CD4-positive, alpha-beta T cell treated with Interferon gamma for 1 hour (primary cell): ENCODE results near the gene POU6F2.

ENCODE experiments used
- DNase-seq: peaks from one replicate; pipeline ENCODE4 v3.0.0-alpha.2; 2020

The POU6F2 gene

DNA sequence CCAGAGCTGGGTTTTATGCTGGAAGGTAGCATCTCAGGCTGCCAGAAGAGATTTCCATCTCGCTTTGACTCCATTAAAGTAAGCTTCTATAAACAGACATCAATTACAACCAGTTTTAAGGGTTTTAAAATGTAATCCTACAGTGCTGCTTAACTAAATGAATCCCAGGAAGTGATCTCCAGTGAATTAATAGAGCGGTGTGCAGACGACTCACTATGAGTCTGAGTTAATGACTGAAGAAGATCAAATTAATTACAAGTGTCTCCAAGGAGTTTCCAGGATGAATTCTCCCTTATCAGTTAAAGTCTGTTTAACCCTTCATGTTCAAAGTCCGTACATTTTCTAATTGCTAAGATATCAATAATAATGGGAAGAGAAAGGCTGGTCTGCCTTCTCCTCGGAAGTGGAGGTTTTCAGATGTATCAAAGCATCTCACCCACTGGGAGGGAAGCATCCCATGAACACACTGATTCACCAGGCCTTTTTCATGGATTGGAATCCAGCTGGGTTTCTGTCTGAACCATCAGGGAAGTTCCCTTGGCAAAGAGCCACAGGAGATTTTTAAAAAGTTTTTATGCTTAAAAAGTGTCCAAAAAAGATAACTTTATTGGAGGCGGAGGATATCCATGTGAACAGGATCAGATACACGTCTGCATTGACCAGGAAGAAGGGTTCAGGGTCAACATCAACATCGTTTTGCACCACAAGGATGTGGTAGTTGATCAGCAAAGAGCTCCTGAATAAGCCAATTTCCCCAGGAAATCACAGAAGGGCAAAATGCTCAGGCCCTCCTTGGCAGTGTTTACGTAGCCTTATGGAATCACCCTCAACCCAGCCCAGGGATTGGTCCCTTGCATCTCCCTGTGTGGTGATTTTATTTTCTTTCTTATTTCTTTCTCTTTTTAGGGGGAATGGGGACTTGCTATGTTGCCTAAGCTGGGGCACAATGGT is 288.2 kb downstream of the POU6F2 start:
- no peak for DNase-seq

DNA sequence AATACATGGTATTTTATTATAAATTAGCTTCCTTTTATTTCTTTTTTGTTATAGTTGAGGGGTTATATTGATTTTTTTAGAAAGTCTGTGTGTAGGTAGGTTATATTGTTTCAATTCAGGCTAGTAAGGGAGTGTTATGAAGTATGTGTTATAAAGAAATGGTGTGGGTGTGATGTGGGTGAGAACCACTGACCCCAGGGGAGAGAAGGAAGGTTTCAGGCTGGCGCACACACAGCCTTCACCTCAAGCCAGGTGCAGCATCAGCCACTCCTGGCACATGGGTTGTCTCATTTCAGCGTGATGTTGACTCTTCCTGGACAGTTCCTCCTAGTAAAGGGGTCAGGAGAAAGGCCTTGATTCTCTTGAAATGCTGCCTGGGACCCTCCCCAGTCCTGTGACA is 291.3 kb downstream of the POU6F2 start:
- DNase-seq: no peak

DNA sequence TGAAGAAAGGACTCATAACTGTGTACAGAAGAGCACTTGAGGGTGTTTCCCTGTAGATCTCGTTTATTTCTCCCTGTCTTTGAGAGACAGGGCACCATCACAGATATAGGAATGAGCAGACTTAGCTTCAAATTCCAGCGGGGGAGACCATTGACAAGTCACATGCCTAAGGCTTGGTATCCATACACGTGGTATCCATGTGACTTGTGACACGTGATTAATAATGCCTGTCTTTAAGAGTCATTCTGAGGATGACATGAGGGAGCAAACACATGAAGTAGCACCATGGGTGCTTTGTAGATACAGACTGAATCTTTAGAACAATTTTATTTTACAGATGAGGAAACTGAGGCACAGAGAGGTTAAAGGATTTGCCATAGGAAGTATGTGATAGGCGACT is 292.3 kb downstream of the POU6F2 start:
- DNase-seq: no peak

DNA sequence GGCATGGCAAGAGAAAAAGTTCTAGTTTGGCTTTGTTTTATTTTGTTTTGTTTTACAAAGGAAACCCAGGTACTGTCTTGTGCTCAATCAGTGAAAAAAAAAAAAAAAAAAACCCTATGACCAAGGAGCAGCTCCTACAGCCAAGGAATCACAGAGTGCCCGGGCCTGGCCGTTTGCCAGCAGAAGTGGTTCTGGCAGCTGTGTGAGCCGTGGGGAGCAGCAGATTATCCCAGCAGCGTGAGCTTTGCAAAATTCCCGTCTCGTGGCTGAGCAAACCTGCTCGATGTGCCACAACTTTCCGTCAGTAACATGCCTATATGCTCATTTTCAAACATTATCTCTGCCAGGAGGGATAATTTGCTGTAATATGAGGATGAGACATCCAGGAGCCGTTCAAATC is 293.7 kb downstream of the POU6F2 start:
- DNase-seq: no peak

DNA sequence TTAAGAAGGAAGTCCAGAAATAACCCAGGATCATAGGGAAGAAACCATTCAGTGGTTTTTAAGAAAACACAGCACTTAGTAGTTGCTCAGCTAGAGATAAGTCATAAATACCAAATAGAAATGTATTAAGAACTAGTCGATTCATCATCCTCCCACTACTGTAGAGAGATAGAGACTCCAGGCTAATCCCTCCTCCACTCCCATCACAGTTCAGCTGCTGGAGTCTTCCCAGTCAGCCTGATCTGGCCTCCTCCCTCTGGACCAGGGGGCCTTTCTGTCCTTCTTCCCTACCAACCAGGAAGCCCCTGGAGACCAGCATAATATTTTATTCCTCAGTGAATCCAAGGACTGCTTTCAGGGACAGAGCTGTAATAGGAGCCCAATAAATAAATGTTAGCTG is 294.4 kb downstream of the POU6F2 start:
- no peak for DNase-seq

DNA sequence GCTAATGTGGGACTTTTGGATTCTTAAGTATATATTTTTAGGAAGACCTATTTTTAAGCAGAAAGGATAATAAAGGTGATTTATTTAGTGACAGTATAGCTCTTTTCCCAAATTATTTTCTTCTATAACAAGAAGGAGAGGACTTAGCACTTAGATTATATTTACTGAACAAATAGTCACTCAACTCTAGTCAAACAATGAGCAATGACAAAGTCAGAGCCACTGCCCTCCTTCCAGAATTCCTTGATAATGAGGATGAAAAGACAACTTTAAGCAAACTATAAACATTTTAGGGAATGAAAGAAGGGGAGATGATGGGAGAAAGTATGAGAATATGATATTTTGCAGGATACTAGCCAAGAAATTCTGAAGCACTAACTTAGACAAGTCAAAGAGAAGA is 295.0 kb downstream of the POU6F2 start:
- no peak for DNase-seq

DNA sequence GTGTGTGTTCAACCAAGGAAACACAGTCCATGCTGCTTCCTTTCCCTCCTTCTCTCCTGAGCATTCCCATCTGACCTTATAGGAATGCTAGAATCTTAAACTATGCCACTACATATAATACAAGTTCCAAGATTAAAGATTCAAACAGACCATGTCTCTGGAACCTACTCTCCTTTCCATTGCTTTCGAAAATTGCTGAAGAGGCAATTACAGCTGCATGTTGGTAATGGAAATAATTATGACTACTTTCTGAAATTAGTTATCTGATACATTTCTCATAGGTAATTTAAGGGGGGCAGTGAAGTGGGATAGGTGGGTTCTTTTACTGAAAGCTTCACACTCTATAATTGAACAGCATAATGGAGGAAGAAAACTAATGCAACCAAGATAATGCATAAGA is 302.6 kb downstream of the POU6F2 start:
- no peak for DNase-seq

DNA sequence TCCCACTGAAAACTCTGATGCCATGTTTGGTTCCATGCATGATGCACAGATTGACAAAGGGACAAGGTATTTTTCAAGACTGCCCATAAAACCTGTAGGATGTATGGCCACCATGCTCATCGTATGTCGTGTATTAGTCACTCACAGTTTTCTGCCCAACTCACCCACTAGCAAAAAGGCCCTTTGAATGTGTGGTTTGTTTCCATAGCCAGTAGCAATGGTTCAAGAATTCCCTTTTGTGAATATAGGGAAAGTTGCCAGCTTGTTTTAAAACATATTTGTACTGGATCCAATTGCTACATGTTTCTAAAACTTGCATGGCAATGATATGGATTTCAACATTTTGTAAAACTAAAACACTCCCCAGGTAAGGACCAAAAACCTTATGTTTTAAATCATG is 307.5 kb downstream of the POU6F2 start:
- DNase-seq: no peak

DNA sequence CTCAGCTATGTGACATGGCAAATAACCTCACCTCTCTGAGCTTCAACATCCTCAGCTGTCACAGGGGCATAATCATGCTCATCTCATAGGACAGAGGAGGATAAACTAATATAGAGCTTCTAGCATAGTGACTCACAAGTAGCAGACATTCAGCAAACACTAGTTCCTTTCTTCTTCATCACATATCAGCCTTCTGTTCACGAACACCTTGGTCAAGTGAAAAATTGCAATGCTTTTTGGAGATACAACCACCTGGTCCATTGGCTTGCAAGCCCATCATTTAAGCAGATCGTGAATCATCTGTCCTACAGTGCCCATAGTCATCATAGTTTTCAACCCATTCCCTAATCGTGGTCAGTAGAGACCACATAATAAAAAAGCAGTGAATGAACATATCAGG is 310.6 kb downstream of the POU6F2 start:
- DNase-seq: no peak

DNA sequence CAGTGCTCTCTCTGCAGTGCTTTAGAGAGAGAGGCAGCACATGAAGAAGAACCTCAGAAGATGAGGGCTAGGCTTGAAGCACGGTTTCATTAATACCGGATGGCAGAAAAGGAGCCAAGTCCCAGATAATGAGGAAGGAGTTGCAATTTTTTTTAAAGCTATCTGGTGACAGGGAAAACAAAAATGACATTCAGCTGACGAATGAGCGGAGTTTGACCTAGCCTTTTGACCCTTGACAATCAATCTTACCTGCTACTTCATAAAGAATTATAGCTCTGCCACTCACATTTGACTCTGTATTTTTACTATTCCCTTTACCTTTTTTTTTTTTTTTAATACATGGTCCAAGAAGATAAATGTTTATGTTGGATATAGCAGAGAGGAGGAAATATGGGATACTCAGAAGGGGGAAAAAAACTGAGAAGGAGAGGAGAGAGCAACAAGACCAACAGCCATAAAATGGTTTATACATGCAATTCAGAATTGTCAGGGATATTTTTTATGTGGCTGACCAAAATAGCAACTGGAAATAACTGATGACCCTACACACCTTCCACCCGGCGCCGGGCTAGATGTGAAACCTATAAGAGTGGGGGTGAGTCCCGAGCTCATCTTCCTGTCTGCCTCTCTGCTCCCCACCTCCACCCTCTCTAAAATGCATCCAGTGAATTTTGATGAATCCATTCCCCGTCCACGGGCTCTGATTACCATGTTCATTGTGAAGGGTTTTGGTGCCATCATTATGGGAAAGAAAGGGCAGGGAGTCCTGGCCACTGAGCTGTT is 314.1 kb downstream of the POU6F2 start:
- DNase-seq: no peak

DNA sequence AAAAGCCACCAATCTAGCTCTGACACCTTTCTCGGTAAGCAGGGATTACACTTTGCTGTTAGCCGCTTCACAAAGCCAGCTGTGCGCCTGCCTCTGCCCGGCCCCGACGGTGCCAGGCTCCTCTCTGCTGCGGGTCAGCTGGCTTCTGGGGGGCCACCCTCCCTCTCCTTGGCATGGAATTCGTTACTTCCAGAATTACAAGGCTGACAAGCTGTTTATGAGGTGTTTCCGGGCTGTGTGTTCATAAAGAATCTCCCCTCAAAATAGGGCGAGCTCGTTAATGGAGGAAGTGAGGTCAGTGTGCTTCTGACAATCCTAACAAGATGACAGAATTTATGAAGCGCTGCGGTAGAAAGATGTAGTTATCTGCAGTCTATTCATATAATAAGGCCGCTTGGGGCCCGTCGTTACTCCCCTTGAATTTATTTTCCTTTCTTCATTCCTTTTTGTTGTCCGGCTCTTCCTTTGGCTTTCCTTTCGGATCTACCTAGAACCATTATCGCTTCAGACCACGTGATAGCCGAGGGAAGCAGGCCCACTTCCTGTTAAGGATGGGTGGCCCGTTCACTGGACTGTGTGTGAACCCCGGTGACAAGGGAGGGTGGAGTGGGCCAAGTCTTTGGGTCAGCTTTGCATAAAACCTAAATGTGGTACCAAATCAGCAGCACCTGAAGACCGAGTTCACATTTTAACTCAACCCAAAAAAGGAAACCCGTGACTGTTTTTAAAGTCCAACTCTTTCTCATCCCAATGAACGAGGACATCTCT is 315.5 kb downstream of the POU6F2 start:
- DNase-seq: no peak

DNA sequence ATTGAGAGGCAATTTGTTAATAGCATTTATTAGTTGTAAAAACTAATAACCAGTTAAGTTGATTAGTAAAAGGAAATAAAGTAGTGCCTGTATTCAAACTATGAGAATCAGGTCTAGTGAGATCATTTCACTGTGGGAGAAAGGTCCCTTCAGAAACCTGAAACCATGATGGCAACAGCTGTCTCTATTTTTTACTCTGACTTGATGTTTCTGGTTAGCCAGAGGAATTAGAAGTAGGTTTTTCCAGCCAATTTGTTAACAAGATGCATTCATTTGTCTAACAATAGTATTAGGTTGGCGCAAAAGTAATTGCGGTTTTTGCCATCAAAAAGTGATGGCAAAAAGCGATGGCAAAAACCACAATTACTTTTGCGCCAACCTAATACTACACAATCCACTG is 316.3 kb downstream of the POU6F2 start:
- DNase-seq: no peak

DNA sequence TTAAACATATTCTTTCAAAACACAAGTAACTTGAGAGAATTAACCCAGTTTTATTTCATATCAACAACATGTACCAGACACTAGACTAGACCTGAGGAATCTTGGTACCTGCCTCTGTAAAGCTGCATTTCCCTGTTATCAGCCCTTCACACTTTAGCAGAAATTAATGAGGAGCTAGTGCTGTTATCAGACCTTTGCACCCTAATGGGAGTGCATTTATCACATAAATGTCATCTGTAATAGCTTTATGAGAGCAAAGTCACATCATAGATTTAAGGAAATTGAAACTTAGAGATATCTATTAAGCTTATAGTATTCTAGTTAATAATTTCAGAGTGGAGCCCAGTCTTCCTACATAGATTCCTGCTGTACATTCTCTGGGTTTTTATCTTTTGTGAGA is 318.1 kb downstream of the POU6F2 start:
- no peak for DNase-seq

DNA sequence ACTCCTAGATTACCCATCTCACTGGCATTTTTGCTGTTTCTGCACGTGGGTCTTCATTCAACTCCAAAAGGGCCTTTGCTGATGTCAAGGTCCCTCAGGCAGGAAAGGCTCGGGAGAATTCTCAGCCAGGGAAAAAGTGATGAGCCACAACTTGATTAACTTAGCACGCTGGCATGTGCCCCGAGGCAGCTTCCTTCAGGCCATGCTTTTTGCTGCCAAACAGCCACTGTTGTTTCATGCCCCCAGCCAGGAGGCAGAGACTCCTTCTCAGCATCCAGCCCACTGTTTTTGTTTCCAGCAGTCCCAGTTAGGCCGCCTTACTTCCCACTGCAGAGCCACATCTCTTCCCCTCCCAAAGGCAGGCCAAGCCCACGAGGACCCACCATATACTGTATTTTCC is 322.0 kb downstream of the POU6F2 start:
- DNase-seq: no peak

DNA sequence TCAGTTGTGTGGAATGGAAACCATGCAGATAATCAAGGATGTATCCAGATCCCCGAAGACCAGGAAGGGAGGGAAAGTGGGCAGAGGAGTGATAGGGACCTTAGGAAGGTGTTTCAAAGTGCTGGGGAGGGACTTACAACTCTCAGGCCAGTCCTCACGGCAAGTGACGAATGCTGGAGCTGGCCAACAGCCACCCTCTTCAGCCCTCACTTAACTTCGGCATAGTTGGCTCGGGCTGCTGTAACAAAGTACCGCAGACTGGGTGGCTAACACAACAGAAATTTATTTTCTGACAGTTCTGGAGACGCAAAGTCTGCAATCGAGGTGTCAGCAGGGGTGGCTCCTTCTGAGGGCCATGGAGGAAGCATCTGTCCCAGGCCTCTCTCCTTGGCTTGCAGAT is 322.6 kb downstream of the POU6F2 start:
- no peak for DNase-seq

DNA sequence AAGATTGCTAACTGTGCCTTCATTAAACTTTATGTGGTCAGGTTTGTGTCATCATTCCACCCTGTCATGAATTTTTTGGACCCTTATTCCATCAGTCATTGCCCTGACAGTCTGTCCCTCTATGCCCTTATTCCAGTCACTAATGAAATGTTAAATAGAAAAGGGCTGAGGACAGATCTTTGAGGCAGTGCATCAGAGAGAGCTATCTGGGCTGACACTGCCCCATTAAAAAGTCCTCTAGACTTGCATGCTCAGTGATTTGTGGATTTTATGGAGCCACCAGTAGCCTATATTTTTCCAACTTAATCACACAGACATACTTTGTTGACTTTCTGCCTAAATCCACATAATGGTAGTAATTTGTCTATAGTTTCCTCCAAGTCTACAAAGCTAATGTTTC is 323.8 kb downstream of the POU6F2 start:
- no peak for DNase-seq

DNA sequence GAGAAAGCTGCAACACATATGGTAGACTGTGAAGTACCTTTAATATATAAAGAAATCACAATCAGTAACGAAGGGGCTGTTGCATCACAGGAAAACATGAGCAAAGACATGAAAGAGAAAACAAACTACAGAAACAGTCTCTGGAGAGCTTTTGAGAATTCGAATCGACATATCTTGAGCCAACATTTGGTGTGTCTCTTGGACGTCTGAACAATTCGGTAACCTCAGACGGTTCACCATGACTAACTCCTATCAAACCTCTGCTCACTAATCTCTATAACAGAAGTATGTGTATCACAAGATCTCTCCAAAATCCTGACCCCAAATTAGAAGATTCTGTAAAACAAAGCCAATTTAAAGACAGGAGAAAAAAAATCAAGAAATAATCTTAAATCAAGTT is 326.5 kb downstream of the POU6F2 start:
- DNase-seq: no peak

DNA sequence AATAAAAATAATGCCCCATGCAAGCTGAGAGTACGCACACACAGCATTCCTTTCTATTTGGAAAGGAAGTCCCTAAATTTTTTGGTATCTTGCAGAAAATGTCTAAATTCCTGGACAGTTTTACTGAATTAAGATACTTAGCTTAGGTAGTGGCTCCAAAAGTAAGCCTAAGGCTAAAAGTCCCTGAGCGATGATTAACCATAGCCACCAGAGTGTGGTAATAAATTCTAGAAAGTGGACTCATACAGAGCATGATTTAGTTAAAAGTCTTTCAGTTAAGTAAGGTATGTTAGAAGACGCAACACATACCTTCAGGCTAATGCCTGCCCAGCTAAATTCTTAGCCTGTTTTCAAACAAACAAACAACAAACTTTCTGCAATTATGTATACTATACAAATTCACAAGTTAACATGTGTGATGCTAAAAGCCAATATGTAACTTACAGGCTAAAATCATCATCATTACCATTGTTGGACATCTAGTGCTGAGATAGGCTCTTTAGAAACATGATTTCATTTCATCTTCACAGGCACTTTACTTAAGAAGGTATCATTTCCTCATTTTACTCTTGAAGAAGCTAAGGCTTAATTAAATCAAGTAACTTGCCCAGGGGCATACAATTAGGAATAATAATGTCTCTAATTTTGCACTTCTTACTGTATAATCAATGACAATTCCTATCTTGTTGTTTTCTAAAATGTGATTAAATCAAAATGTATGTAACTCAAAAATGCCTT is 327.1 kb downstream of the POU6F2 start:
- DNase-seq: no peak

DNA sequence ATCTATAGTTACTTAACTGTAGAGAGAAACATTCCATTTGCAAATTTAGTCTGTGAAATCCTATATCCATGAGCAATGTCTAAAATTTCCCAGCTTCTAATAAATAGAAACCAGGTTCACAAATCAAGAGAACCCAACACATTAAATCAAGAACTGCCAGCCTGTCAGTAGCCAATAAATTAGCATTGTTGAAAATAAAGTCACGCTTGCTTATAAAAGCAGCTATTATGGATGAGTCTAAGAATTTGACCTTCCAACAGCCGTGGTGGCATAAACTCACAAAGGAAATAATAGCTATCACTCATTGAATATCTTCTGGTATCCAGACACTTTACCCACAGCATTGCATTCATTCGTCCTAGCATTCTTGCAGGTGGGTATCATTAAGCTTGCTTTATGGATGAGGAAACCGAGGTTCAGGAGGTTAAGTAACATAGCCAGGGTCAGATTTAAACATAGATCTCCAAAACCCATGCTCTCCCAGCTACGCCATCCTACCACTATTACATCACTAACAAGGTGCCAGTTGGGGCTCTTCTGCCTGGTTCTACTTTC is 328.4 kb downstream of the POU6F2 start:
- DNase-seq: no peak

DNA sequence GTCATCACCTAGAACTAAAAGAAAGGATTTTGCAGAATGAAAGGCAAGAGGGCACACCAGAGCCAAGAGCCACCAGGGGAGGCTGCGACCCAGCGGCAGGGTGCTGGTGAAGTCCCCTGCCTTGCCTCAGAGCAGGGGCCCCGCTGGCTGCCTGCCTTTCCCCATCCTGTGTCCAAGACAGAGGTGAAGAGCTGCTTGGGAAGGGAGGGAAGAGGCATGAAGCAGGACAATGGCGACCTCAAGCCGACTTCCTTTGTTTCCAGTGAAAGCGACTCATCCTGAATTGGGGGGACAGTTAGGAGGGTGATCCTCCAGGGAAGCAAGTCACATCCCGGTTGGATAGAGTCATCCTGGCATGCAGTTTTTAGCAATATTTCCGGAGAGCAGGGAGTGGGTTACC is 333.0 kb downstream of the POU6F2 start:
- no peak for DNase-seq

DNA sequence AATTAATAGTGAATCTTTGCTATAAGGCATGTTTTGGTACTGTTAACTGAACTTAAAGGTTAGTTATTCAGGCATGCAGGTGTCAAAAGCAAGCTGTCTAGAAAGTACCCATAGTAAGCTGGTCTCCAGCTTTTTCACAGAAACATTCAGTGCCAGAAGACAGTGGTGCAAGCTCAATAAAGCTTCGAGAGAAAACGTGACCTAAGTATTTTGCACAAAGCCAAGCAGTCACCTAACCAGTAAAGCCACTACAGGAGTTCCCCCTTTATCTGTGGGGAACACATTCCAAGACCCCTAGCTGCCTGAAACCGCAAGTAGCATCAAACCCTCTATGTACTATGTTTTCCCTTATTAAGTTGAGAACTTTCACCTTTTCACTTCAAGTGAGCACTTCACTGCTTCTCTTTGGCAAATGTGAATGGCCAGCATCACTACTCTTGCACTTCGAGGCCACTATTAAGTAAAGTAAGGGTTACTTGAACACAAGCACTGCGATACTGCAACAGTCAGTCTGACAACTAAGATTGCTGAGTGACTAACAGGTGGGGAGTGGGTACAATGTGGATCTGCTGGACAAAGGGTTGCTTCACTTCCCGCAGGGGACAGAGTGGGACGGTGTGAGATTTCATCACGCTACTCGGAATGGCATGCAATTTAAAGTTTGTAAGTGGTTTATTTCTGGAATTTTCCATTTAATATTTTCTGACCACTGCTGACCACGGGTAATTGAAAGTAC is 334.7 kb downstream of the POU6F2 start:
- no peak for DNase-seq

DNA sequence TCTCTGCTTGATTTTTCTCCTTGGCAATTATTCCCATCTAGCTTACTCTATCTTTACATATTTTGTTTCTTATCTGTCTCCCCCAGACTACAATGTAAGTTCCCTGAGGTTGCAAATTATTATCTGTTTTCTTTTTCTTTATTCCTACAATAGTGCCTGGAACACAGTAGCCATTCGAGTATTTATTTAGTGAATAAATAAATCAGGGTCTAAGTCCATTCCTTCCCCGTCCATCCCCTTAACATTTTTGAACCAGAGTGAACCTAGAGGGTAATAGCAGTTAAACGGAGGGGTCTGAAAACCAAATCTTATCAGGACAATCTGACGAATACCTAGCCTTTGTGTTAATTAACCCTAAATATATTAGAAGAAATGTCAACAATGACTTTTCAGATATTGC is 335.7 kb downstream of the POU6F2 start:
- no peak for DNase-seq
